Keratinocyte (primary cell): ENCODE data around the gene RNF151. TPM values are rescaled to one million over a fixed set of nuclear protein-coding genes. Genes with fewer than 3 reads are reported as not detected.

Experiments
- DNase-seq: peaks from one replicate; pipeline ENCODE4 v3.0.0-alpha.2; 2011; ENCODE audit warnings: low read depth, missing footprints, low spot score
- FAIRE-seq: peaks from 2 replicates; lab custom pipeline; 2011; peaks lifted over from hg19 to GRCh38; lab: Jason Lieb, UNC
- H2AFZ ChIP-seq: 2 replicates; pipeline ENCODE4 v1.6.0; 2012; ENCODE audit warnings: low read length, control low read depth, inconsistent platforms; ENCODE audit not compliant: control insufficient read depth
- H3K27ac ChIP-seq: 2 replicates; pipeline ENCODE4 v1.5.1; 2011; ENCODE audit warnings: low read length; ENCODE audit not compliant: control insufficient read depth, insufficient read depth
- H3K27me3 ChIP-seq: 3 replicates; pipeline ENCODE4 v1.6.0; 2011; ENCODE audit warnings: low read length; ENCODE audit not compliant: control insufficient read depth, insufficient read depth; ENCODE audit errors: extremely low read depth
- H3K36me3 ChIP-seq, 2 experiments: 2 replicates in 1 of 2; 3 replicates in 1 of 2; pipeline ENCODE4 v1.5.1; 2011; ENCODE audit warnings: low read length in 2 of 2, mild to moderate bottlenecking in 1 of 2; ENCODE audit not compliant: control insufficient read depth in 2 of 2, insufficient read depth in 2 of 2; ENCODE audit errors: extremely low read depth in 1 of 2
- H3K4me1 ChIP-seq: 3 replicates; pipeline ENCODE4 v1.5.1; 2011; ENCODE audit warnings: low read length; ENCODE audit not compliant: control insufficient read depth, insufficient read depth; ENCODE audit errors: extremely low read depth
- H3K4me2 ChIP-seq: 3 replicates; pipeline ENCODE4 v1.6.0; 2011; ENCODE audit warnings: low read depth, low read length; ENCODE audit not compliant: control insufficient read depth, insufficient read depth; ENCODE audit errors: extremely low read depth
- H3K4me3 ChIP-seq, 3 experiments: fragments of 200-600 bp in 1 of 3; sonication (generic) in 1 of 3; 2 replicates in 2 of 3; 3 replicates in 1 of 3; pipeline ENCODE4 v1.5.1; 2011 to 2016; ENCODE audit warnings: low read length in 3 of 3, mild to moderate bottlenecking in 3 of 3, control low read depth in 2 of 3, inconsistent platforms in 1 of 3, low read depth in 1 of 3, mixed read lengths in 1 of 3, mixed run types in 1 of 3, moderate library complexity in 1 of 3; ENCODE audit not compliant: control insufficient read depth in 2 of 3, insufficient read depth in 2 of 3; ENCODE audit errors: extremely low read depth in 1 of 3
- H3K79me2 ChIP-seq: 2 replicates; pipeline ENCODE4 v1.6.0; 2012; ENCODE audit warnings: low read length; ENCODE audit not compliant: control insufficient read depth, insufficient read depth
- H3K9ac ChIP-seq: 3 replicates; pipeline ENCODE4 v1.6.0; 2011; ENCODE audit warnings: low read length; ENCODE audit not compliant: control insufficient read depth, insufficient read depth; ENCODE audit errors: extremely low read depth
- H3K9me1 ChIP-seq: 3 replicates; pipeline ENCODE4 v1.6.0; 2011; ENCODE audit warnings: low read length; ENCODE audit not compliant: control insufficient read depth, insufficient read depth; ENCODE audit errors: extremely low read depth
- H3K9me3 ChIP-seq: 2 replicates; pipeline ENCODE4 v1.5.1; 2012; ENCODE audit warnings: low read depth, low read length; ENCODE audit not compliant: control insufficient read depth
- H4K20me1 ChIP-seq: 3 replicates; pipeline ENCODE4 v1.6.0; 2011; ENCODE audit warnings: low read length; ENCODE audit not compliant: control insufficient read depth, insufficient read depth; ENCODE audit errors: extremely low read depth
- CTCF ChIP-seq, 3 experiments: IDR thresholded peaks in 1 of 3; conservative IDR thresholded peaks in 1 of 3; optimal IDR thresholded peaks in 1 of 3; 2 replicates in 2 of 3; 3 replicates in 1 of 3; pipeline versions ENCODE3 to v1.5.1; 2011; ENCODE audit warnings: low read length in 3 of 3, mild to moderate bottlenecking in 3 of 3, moderate library complexity in 2 of 3, control low read depth in 1 of 3, inconsistent platforms in 1 of 3; ENCODE audit not compliant: insufficient read depth in 2 of 3; ENCODE audit errors: extremely low read depth in 1 of 3
- EZH2 ChIP-seq: IDR thresholded peaks from one replicate; pipeline ENCODE4 v1.6.1; 2012; ENCODE audit warnings: inconsistent platforms, mild to moderate bottlenecking, low read length, moderate library complexity
- dilution Hi-C: fragments of 300-500 bp; cut with MboI; formaldehyde crosslinking; loops from one replicate; pipeline ENCODE4 v1.7.0; 2020; ENCODE audit warnings: low sequenced_read_pairs; ENCODE audit not compliant: extremely low pct_ligation_motif_present
- polyA plus RNA-seq, 5 experiments: library from polyadenylated mRNA; depleted of rRNA in 3 of 5; stranded (reverse) in 3 of 5; stranded (forward) in 1 of 5; unstranded in 1 of 5; fragments of >200 nt; gene quantifications; 1 replicate in 1 of 5; 2 replicates in 3 of 5; 3 replicates in 1 of 5; pipeline versions ENCODE4 v1.2.1 to v1.2.3, GENCODE V29; 2011 to 2012; ENCODE audit warnings: missing spikeins in 2 of 5, low read depth in 1 of 5, low replicate concordance in 1 of 5

Gene RNF151
- polyA plus RNA-seq, 1 donor (not counting 4 experiments of a cell fraction or from before 2014, with no cell fraction given), result not detected

- H3K9ac ChIP-seq, result peak overlapping the region; percentile 15
- H3K9me1 ChIP-seq, result no peaks in the 10 kb centered on the region
- FAIRE-seq, result no peak
- dilution Hi-C loops, result no loop called here
- H3K4me1 ChIP-seq, result peaks cover 5% of the 10 kb centered on the region
- H3K4me2 ChIP-seq, result peak overlapping the region; percentile 54
- DNase-seq, result no peak
- H3K79me2 ChIP-seq, result no peaks in the 10 kb centered on the region
- no peaks in the 10 kb centered on the region for H3K36me3 ChIP-seq
- H2AFZ ChIP-seq, result peak overlapping the region; percentile 69
- no peaks in the 10 kb centered on the region for H3K9me3 ChIP-seq
- no peak overlapping the region for H3K27ac ChIP-seq
- TF ChIP-seq CTCF (optimal IDR thresholded peaks at IDR 0.05 in 1 of 3, IDR thresholded peaks at IDR 0.05 in 1 of 3, conservative IDR thresholded peaks at IDR 0.05 in 1 of 3; ENCODE audit: extremely low read depth in 1 of 3, insufficient read depth in 2 of 3, low read length in 3 of 3), result no peak
- TF ChIP-seq EZH2, result no peak
- no peaks in the 10 kb centered on the region for H4K20me1 ChIP-seq
- H3K4me3 ChIP-seq, result peak overlapping the region in 2 of 3 experiments; percentile 35 to 53
- H3K27me3 ChIP-seq, result peaks cover 3% of the 10 kb centered on the region
These were observed 37.6 kb upstream of the RNF151 start for GRCh38 chr16:1929105-1929504.

GRCh38 chr16:1929578-1930337 is 36.9 kb upstream of the RNF151 start:
- no peak for FAIRE-seq
- TF ChIP-seq CTCF (optimal IDR thresholded peaks at IDR 0.05 in 1 of 3, IDR thresholded peaks at IDR 0.05 in 1 of 3, conservative IDR thresholded peaks at IDR 0.05 in 1 of 3; ENCODE audit: extremely low read depth in 1 of 3, insufficient read depth in 2 of 3, low read length in 3 of 3) (peak; percentile 68 to 99 (median 77)), EZH2 (no peak)
- H4K20me1 ChIP-seq, result no peaks in the 10 kb centered on the region
- dilution Hi-C loops, result no loop called here
- peak overlapping the region; percentile 54 for H3K4me2 ChIP-seq
- peak overlapping the region; percentile 15 for H3K9ac ChIP-seq
- H3K9me3 ChIP-seq, result no peaks in the 10 kb centered on the region
- H3K4me3 ChIP-seq, result peak overlapping the region; percentile 35 to 53 (median 38)
- no peak for DNase-seq
- peak overlapping the region; percentile 69 for H2AFZ ChIP-seq
- no peak overlapping the region for H3K27ac ChIP-seq
- no peaks in the 10 kb centered on the region for H3K36me3 ChIP-seq
- H3K9me1 ChIP-seq, result no peaks in the 10 kb centered on the region
- H3K27me3 ChIP-seq, result no peaks in the 10 kb centered on the region
- peaks cover 5% of the 10 kb centered on the region for H3K4me1 ChIP-seq
- no peaks in the 10 kb centered on the region for H3K79me2 ChIP-seq
